GM23338 (cell line): ENCODE measurements around the gene MC2R. TPM values are rescaled to one million over a fixed set of nuclear protein-coding genes. Genes with fewer than 3 reads are reported as not detected.
A peak's percentile ranks its signal among the peaks of the same experiment; 100 is the strongest.

Experiments
- ATAC-seq: fragments of 200-7000 bp; cut with Tn5 transposase; 3 replicates; pipeline ENCODE4 v1.9.1; 2020
- DNase-seq: peaks from one replicate; pipeline ENCODE4 v3.0.0-alpha.2; 2015; ENCODE audit warnings: low spot score
- H2AFZ ChIP-seq: fragments of 200-600 bp; sonication (generic); 2 replicates; pipeline ENCODE4 v1.8.0; 2016; ENCODE audit warnings: antibody characterized with exemption, mild to moderate bottlenecking, moderate library complexity
- H3F3A ChIP-seq: fragments of 200-600 bp; sonication (generic); replicated peaks from 2 replicates; pipeline ENCODE4 v1.8.0; 2017; ENCODE audit warnings: antibody characterized with exemption, mixed run types, low read depth
- H3K27ac ChIP-seq: fragments of 200-600 bp; sonication (generic); 2 replicates; pipeline ENCODE4 v1.6.1; 2016; ENCODE audit warnings: low read depth
- H3K27me3 ChIP-seq: fragments of 200-600 bp; sonication (generic); 2 replicates; pipeline ENCODE4 v1.8.0; 2016; ENCODE audit warnings: mild to moderate bottlenecking, mixed run types, moderate library complexity; ENCODE audit not compliant: insufficient read depth
- H3K36me3 ChIP-seq: fragments of 200-600 bp; sonication (generic); 2 replicates; pipeline ENCODE4 v1.8.0; 2016; ENCODE audit warnings: mild to moderate bottlenecking; ENCODE audit not compliant: insufficient read depth
- H3K4me1 ChIP-seq: fragments of 200-600 bp; sonication (generic); 2 replicates; pipeline ENCODE4 v1.8.0; 2016; ENCODE audit warnings: mild to moderate bottlenecking, moderate library complexity; ENCODE audit not compliant: insufficient read depth
- H3K4me2 ChIP-seq: fragments of 200-600 bp; sonication (generic); 2 replicates; pipeline ENCODE4 v1.7.1; 2017; ENCODE audit warnings: mixed run types
- H3K4me3 ChIP-seq: fragments of 200-600 bp; sonication (generic); 2 replicates; pipeline ENCODE4 v1.6.1; 2016; ENCODE audit warnings: mixed run types
- H3K79me2 ChIP-seq: fragments of 200-600 bp; sonication (generic); replicated peaks from 2 replicates; pipeline ENCODE4 v1.8.0; 2017; ENCODE audit warnings: mild to moderate bottlenecking; ENCODE audit not compliant: insufficient read depth
- H3K9me2 ChIP-seq: fragments of 200-600 bp; sonication (generic); 2 replicates; pipeline ENCODE4 v1.8.0; 2017; ENCODE audit not compliant: insufficient read depth
- H4K20me1 ChIP-seq: fragments of 200-600 bp; sonication (generic); replicated peaks from 2 replicates; pipeline ENCODE4 v1.8.0; 2017; ENCODE audit warnings: mild to moderate bottlenecking; ENCODE audit not compliant: insufficient read depth
- H3K27ac Mint-ChIP-seq: 2 replicates; pipeline ENCODE4 v1.8.0; 2020; ENCODE audit warnings: inconsistent platforms, mild to moderate bottlenecking, moderate library complexity, mixed read lengths
- H3K27me3 Mint-ChIP-seq: 3 replicates; pipeline ENCODE4 v1.8.0; 2022; ENCODE audit warnings: low read depth, mild to moderate bottlenecking, moderate library complexity, mixed read lengths, inconsistent platforms; ENCODE audit not compliant: insufficient read depth, poor library complexity
- H3K36me3 Mint-ChIP-seq: 3 replicates; pipeline ENCODE4 v1.8.0; 2021; ENCODE audit warnings: low read depth, mild to moderate bottlenecking, inconsistent platforms, moderate library complexity, mixed read lengths
- H3K4me1 Mint-ChIP-seq: 3 replicates; pipeline ENCODE4 v1.8.0; 2020; ENCODE audit warnings: mild to moderate bottlenecking, inconsistent platforms, mixed read lengths
- H3K4me3 Mint-ChIP-seq: 3 replicates; pipeline ENCODE4 v1.8.0; 2021; ENCODE audit warnings: moderate library complexity, mild to moderate bottlenecking, inconsistent platforms, mixed read lengths
- H3K9me3 Mint-ChIP-seq: 3 replicates; pipeline ENCODE4 v1.8.0; 2020; ENCODE audit warnings: moderate library complexity, mild to moderate bottlenecking, inconsistent platforms, mixed read lengths
- CREB1 ChIP-seq: fragments of 250-450 bp; sonication (Bioruptor Pico); IDR thresholded peaks from 2 replicates; pipeline ENCODE4 v1.5.0; 2020; ENCODE audit warnings: low read depth, mild to moderate bottlenecking, moderate library complexity
- ETS1 ChIP-seq: IDR thresholded peaks from 2 replicates; pipeline ENCODE4 v1.6.1; 2016; ENCODE audit warnings: antibody characterized with exemption
- EZH2 ChIP-seq: fragments of 200-600 bp; sonication (generic); IDR thresholded peaks from one replicate; pipeline ENCODE4 v1.8.0; 2017; ENCODE audit warnings: antibody characterized with exemption, mild to moderate bottlenecking, low read depth; ENCODE audit not compliant: unreplicated experiment
- EZH2phosphoT487 ChIP-seq: fragments of 200-600 bp; sonication (generic); IDR thresholded peaks from one replicate; pipeline ENCODE4 v1.8.1; 2018; ENCODE audit warnings: antibody characterized with exemption; ENCODE audit not compliant: unreplicated experiment
- JUNB ChIP-seq: IDR thresholded peaks from one replicate; pipeline ENCODE4 v1.6.1; 2016; ENCODE audit warnings: antibody characterized with exemption; ENCODE audit not compliant: unreplicated experiment
- NANOG ChIP-seq: IDR thresholded peaks from 2 replicates; pipeline ENCODE4 v1.6.1; 2016; ENCODE audit warnings: antibody characterized with exemption, borderline replicate concordance
- POLR2AphosphoS5 ChIP-seq: IDR thresholded peaks from 2 replicates; pipeline ENCODE4 v1.6.1; 2016; ENCODE audit warnings: antibody characterized with exemption, low read depth
- ZNF114 ChIP-seq: fragments of 250-450 bp; sonication (Bioruptor Pico); IDR thresholded peaks from 2 replicates; pipeline ENCODE4 v1.5.0; 2020; ENCODE audit warnings: mild to moderate bottlenecking, moderate library complexity
- ZNF331 ChIP-seq: fragments of 250-450 bp; sonication (Bioruptor Pico); IDR thresholded peaks from 2 replicates; pipeline ENCODE4 v1.5.0; 2020; ENCODE audit warnings: low read depth, mild to moderate bottlenecking, moderate library complexity
- polyA plus RNA-seq: library from polyadenylated mRNA; unstranded; fragments of >200 nt; fragmentation: Nextera tagmentation; extraction: Ambion mirVana; gene quantifications from 2 replicates; pipeline ENCODE4 v1.2.1, GENCODE V29; 2016
- total RNA-seq: library from RNA; depleted of rRNA; stranded (reverse); fragments of >200 nt; shearing (Covaris generic); gene quantifications from 2 replicates; pipeline ENCODE4 v1.2.3, GENCODE V29; 2014
- TF ChIP-seq, protein P1 (sequence below), 2 experiments: fragments of 200-600 bp in 1 of 2; sonication (generic) in 1 of 2; conservative IDR thresholded peaks; 2 replicates each; pipeline versions ENCODE4 v1.5.1 to v1.6.1; 2016 to 2017; ENCODE audit warnings: antibody characterized with exemption in 2 of 2, low read depth in 2 of 2, mild to moderate bottlenecking in 2 of 2, moderate library complexity in 1 of 2
- TF ChIP-seq, protein P2 (sequence below): fragments of 250-450 bp; sonication (Bioruptor Pico); IDR thresholded peaks from 2 replicates; pipeline ENCODE4 v1.5.0; 2020; ENCODE audit warnings: mild to moderate bottlenecking, moderate library complexity

The MC2R gene
- total and polyA plus RNA-seq, 2 experiments from 2014 or later, result not detected

DNA sequence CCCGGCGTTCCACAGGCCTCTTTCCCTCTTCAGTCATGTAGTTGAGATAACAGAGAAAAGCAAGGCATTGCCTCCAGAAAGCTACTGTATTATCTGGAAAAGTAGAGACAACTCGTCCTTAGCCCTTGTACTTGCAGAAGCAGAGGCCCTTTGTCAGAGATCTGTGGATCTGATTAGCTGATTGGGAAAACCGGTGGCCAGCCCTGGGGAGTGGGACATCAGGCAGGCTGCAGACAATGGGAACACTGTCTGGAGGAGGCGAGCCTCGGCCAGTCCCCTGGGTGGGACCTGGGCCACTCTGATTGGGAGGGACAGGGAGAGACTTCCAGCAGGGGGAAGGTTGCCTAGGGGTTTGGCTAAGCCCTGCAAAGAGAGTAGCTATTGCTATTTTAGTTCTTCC, 1.2 kb upstream of the MC2R start:
- ATAC-seq, result peak; percentile 56
- Histone ChIP-seq H4K20me1 (no peaks in the 10 kb centered on the region), H3K79me2 (no peaks in the 10 kb centered on the region), H2AFZ (peak overlapping the region; percentile 66), H3K36me3 (no peaks in the 10 kb centered on the region), H3F3A (no peaks in the 10 kb centered on the region), H3K9me2 (no peaks in the 10 kb centered on the region; the same call in 1 of the 2 replicates), H3K4me2 (no peak overlapping the region), H3K27ac (no peak overlapping the region), H3K27me3 (no peaks in the 10 kb centered on the region), H3K4me1 (no peaks in the 10 kb centered on the region), H3K4me3 (no peak overlapping the region)
- H3K27me3 Mint-ChIP-seq, result peaks cover 2% of the 10 kb centered on the region
- TF ChIP-seq, protein P1, sequence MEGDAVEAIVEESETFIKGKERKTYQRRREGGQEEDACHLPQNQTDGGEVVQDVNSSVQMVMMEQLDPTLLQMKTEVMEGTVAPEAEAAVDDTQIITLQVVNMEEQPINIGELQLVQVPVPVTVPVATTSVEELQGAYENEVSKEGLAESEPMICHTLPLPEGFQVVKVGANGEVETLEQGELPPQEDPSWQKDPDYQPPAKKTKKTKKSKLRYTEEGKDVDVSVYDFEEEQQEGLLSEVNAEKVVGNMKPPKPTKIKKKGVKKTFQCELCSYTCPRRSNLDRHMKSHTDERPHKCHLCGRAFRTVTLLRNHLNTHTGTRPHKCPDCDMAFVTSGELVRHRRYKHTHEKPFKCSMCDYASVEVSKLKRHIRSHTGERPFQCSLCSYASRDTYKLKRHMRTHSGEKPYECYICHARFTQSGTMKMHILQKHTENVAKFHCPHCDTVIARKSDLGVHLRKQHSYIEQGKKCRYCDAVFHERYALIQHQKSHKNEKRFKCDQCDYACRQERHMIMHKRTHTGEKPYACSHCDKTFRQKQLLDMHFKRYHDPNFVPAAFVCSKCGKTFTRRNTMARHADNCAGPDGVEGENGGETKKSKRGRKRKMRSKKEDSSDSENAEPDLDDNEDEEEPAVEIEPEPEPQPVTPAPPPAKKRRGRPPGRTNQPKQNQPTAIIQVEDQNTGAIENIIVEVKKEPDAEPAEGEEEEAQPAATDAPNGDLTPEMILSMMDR (conservative IDR thresholded peaks at IDR 0.05; ENCODE audit: low read depth in 2 of 2), result no peak
- TF ChIP-seq JUNB (no peak), POLR2AphosphoS5 (no peak), EZH2phosphoT487 (no peak), NANOG (no peak), ZNF331 (CRISPR knock-in tag) (no peak), ETS1 (no peak), CREB1 (CRISPR knock-in tag) (no peak), EZH2 (no peak), ZNF114 (no peak)
- TF ChIP-seq, protein P2, sequence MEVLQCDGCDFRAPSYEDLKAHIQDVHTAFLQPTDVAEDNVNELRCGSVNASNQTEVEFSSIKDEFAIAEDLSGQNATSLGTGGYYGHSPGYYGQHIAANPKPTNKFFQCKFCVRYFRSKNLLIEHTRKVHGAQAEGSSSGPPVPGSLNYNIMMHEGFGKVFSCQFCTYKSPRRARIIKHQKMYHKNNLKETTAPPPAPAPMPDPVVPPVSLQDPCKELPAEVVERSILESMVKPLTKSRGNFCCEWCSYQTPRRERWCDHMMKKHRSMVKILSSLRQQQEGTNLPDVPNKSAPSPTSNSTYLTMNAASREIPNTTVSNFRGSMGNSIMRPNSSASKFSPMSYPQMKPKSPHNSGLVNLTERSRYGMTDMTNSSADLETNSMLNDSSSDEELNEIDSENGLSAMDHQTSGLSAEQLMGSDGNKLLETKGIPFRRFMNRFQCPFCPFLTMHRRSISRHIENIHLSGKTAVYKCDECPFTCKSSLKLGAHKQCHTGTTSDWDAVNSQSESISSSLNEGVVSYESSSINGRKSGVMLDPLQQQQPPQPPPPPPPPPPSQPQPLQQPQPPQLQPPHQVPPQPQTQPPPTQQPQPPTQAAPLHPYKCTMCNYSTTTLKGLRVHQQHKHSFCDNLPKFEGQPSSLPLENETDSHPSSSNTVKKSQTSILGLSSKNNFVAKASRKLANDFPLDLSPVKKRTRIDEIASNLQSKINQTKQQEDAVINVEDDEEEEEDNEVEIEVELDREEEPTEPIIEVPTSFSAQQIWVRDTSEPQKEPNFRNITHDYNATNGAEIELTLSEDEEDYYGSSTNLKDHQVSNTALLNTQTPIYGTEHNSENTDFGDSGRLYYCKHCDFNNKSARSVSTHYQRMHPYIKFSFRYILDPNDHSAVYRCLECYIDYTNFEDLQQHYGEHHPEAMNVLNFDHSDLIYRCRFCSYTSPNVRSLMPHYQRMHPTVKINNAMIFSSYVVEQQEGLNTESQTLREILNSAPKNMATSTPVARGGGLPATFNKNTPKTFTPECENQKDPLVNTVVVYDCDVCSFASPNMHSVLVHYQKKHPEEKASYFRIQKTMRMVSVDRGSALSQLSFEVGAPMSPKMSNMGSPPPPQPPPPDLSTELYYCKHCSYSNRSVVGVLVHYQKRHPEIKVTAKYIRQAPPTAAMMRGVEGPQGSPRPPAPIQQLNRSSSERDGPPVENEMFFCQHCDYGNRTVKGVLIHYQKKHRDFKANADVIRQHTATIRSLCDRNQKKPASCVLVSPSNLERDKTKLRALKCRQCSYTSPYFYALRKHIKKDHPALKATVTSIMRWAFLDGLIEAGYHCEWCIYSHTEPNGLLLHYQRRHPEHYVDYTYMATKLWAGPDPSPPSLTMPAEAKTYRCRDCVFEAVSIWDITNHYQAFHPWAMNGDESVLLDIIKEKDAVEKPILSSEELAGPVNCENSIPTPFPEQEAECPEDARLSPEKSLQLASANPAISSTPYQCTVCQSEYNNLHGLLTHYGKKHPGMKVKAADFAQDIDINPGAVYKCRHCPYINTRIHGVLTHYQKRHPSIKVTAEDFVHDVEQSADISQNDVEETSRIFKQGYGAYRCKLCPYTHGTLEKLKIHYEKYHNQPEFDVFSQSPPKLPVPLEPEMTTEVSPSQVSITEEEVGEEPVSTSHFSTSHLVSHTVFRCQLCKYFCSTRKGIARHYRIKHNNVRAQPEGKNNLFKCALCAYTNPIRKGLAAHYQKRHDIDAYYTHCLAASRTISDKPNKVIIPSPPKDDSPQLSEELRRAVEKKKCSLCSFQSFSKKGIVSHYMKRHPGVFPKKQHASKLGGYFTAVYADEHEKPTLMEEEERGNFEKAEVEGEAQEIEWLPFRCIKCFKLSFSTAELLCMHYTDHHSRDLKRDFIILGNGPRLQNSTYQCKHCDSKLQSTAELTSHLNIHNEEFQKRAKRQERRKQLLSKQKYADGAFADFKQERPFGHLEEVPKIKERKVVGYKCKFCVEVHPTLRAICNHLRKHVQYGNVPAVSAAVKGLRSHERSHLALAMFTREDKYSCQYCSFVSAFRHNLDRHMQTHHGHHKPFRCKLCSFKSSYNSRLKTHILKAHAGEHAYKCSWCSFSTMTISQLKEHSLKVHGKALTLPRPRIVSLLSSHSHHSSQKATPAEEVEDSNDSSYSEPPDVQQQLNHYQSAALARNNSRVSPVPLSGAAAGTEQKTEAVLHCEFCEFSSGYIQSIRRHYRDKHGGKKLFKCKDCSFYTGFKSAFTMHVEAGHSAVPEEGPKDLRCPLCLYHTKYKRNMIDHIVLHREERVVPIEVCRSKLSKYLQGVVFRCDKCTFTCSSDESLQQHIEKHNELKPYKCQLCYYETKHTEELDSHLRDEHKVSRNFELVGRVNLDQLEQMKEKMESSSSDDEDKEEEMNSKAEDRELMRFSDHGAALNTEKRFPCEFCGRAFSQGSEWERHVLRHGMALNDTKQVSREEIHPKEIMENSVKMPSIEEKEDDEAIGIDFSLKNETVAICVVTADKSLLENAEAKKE (CRISPR knock-in tag), result no peak
- H3K27ac Mint-ChIP-seq, result no peak overlapping the region
- H3K4me3 Mint-ChIP-seq, result no peak overlapping the region
- H3K36me3 Mint-ChIP-seq, result no peaks in the 10 kb centered on the region
- H3K9me3 Mint-ChIP-seq, result no peaks in the 10 kb centered on the region; the same call in 2 of the 3 replicates
- DNase-seq, result no peak
- H3K4me1 Mint-ChIP-seq, result no peaks in the 10 kb centered on the region; the same call in 2 of the 3 replicates
